ENCODE measurements around the gene KRT12. TPM values are rescaled to one million over a fixed set of nuclear protein-coding genes. Genes with fewer than 3 reads are reported as not detected.

Gene KRT12
- total and polyA plus RNA-seq, 9 of the 15 experiments (the other 6 are each of a cell fraction or from before 2014, with no cell fraction given), result 0.18 to 7.0 (median 2.2) TPM

DNA sequence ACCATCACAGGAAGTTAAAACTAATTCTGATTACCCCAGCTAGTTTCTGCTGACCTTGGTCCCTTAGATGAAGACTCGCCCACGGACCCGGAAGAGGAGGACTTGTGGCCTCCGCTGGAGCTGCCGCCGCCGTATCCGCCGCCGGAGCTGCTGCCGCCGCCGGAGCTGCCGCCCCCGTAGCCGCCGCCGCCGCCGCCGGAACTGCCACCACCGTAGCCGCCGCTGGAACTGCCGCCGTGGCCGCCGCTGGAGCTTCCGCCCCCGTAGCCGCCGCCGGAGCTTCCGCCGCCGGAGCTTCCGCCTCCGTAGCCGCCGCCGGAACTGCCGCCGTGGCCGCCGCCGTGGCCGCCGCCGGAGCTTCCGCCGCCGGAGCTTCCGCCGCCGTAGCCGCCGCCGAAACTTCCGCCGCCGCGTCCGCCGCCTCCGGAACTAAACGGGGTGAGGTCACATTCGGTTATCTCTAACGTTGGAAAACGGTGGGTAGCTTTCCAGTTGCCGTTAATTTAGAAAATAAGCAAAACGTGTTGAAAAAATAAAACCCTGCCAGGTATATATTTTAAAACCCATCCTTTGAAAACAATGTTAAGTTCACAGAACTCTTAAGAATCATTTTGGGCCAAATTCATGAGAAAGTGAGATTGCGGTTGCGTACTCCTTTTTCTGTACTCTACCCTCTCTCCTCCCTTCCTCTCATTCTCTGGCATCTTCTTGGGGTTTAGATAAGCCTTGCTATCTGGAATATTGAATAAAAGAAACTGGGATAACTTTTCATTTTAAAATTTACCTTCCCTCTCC lies 48.1 kb downstream of the KRT12 start (continued):
- TF ChIP-seq ELF2 (CRISPR knock-in tag; IDR thresholded peaks at IDR 0.05) (peak; percentile 40; the same call in 1 of the 2 replicates), ZNF75A (CRISPR knock-in tag; IDR thresholded peaks at IDR 0.05) (no peak), NFATC3 (IDR thresholded peaks at IDR 0.05) (peak; percentile 83; the same call in 1 of the 2 replicates), ZNF124 (CRISPR knock-in tag; IDR thresholded peaks at IDR 0.05) (no peak), POLR2G (IDR thresholded peaks at IDR 0.05; ENCODE audit: low read depth, low read length) (peak; percentile 97), SMAD4 (CRISPR knock-in tag; conservative IDR thresholded peaks at IDR 0.05) (peak; percentile 52), CCNT2 (IDR thresholded peaks at IDR 0.05; ENCODE audit: borderline replicate concordance, extremely low read depth, insufficient read length, low read depth, low read length) (peak; percentile 60), ZNF3 (CRISPR knock-in tag; IDR thresholded peaks at IDR 0.05) (no peak), KLF6 (CRISPR knock-in tag; IDR thresholded peaks at IDR 0.05; ENCODE audit: borderline replicate concordance) (peak; percentile 41; the same call in 1 of the 2 replicates)
- TF ChIP-seq, protein P1, sequence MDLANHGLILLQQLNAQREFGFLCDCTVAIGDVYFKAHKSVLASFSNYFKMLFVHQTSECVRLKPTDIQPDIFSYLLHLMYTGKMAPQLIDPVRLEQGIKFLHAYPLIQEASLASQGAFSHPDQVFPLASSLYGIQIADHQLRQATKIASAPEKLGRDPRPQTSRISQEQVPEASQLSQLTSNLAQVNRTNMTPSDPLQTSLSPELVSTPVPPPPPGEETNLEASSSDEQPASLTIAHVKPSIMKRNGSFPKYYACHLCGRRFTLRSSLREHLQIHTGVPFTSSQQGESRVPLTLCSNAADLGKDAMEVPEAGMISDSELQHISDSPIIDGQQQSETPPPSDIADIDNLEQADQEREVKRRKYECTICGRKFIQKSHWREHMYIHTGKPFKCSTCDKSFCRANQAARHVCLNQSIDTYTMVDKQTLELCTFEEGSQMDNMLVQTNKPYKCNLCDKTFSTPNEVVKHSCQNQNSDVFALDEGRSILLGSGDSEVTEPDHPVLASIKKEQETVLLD (IDR thresholded peaks at IDR 0.05), result peak; percentile 34; the same call in 1 of the 2 replicates
- TF ChIP-seq, protein P2, sequence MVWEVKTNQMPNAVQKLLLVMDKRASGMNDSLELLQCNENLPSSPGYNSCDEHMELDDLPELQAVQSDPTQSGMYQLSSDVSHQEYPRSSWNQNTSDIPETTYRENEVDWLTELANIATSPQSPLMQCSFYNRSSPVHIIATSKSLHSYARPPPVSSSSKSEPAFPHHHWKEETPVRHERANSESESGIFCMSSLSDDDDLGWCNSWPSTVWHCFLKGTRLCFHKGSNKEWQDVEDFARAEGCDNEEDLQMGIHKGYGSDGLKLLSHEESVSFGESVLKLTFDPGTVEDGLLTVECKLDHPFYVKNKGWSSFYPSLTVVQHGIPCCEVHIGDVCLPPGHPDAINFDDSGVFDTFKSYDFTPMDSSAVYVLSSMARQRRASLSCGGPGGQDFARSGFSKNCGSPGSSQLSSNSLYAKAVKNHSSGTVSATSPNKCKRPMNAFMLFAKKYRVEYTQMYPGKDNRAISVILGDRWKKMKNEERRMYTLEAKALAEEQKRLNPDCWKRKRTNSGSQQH (CRISPR knock-in tag; IDR thresholded peaks at IDR 0.05), result no peak
- TF ChIP-seq, protein P3, sequence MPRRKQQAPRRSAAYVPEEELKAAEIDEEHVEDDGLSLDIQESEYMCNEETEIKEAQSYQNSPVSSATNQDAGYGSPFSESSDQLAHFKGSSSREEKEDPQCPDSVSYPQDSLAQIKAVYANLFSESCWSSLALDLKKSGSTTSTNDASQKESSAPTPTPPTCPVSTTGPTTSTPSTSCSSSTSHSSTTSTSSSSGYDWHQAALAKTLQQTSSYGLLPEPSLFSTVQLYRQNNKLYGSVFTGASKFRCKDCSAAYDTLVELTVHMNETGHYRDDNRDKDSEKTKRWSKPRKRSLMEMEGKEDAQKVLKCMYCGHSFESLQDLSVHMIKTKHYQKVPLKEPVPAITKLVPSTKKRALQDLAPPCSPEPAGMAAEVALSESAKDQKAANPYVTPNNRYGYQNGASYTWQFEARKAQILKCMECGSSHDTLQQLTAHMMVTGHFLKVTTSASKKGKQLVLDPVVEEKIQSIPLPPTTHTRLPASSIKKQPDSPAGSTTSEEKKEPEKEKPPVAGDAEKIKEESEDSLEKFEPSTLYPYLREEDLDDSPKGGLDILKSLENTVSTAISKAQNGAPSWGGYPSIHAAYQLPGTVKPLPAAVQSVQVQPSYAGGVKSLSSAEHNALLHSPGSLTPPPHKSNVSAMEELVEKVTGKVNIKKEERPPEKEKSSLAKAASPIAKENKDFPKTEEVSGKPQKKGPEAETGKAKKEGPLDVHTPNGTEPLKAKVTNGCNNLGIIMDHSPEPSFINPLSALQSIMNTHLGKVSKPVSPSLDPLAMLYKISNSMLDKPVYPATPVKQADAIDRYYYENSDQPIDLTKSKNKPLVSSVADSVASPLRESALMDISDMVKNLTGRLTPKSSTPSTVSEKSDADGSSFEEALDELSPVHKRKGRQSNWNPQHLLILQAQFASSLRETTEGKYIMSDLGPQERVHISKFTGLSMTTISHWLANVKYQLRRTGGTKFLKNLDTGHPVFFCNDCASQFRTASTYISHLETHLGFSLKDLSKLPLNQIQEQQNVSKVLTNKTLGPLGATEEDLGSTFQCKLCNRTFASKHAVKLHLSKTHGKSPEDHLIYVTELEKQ (CRISPR knock-in tag; IDR thresholded peaks at IDR 0.05), result 0 out of 2 replicates have a peak, but pooled peaks have one; percentile 24
- TF ChIP-seq, protein P4, sequence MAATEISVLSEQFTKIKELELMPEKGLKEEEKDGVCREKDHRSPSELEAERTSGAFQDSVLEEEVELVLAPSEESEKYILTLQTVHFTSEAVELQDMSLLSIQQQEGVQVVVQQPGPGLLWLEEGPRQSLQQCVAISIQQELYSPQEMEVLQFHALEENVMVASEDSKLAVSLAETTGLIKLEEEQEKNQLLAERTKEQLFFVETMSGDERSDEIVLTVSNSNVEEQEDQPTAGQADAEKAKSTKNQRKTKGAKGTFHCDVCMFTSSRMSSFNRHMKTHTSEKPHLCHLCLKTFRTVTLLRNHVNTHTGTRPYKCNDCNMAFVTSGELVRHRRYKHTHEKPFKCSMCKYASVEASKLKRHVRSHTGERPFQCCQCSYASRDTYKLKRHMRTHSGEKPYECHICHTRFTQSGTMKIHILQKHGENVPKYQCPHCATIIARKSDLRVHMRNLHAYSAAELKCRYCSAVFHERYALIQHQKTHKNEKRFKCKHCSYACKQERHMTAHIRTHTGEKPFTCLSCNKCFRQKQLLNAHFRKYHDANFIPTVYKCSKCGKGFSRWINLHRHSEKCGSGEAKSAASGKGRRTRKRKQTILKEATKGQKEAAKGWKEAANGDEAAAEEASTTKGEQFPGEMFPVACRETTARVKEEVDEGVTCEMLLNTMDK (IDR thresholded peaks at IDR 0.05; ENCODE audit: borderline replicate concordance, insufficient read depth, low read depth, low read length, poor library complexity, severe bottlenecking), result no peak
- TF ChIP-seq, protein P5, sequence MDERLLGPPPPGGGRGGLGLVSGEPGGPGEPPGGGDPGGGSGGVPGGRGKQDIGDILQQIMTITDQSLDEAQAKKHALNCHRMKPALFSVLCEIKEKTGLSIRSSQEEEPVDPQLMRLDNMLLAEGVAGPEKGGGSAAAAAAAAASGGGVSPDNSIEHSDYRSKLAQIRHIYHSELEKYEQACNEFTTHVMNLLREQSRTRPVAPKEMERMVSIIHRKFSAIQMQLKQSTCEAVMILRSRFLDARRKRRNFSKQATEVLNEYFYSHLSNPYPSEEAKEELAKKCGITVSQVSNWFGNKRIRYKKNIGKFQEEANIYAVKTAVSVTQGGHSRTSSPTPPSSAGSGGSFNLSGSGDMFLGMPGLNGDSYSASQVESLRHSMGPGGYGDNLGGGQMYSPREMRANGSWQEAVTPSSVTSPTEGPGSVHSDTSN (CRISPR knock-in tag; IDR thresholded peaks at IDR 0.05; ENCODE audit: low read depth), result no peak
- TF ChIP-seq, protein P5 (tag; conservative IDR thresholded peaks at IDR 0.05; ENCODE audit: low read depth), result no peak
